Lung microvascular endothelial cell (primary cell): ENCODE measurements around the gene P2RY2. TPM values are rescaled to one million over a fixed set of nuclear protein-coding genes. Genes with fewer than 3 reads are reported as not detected.
"Not testable (repeated sequence)": the region's sequence is repeated elsewhere in the genome, so short reads cannot be mapped to it uniquely, and the experiment has no call there.

Source experiments
- DNase-seq, 2 donors: peaks; one replicate each; pipeline versions ENCODE4 v3.0.0 to v3.0.0-alpha.2; 2010; ENCODE audit warnings: low read depth in 2 of 2
- total RNA-seq: library from RNA; depleted of rRNA; stranded (reverse); fragments of >200 nt; gene quantifications from 2 replicates; pipeline ENCODE4 v1.2.1, GENCODE V29; 2014

Gene P2RY2
- total RNA-seq, 1 donor from 2014 or later, result 0.20 TPM

DNA sequence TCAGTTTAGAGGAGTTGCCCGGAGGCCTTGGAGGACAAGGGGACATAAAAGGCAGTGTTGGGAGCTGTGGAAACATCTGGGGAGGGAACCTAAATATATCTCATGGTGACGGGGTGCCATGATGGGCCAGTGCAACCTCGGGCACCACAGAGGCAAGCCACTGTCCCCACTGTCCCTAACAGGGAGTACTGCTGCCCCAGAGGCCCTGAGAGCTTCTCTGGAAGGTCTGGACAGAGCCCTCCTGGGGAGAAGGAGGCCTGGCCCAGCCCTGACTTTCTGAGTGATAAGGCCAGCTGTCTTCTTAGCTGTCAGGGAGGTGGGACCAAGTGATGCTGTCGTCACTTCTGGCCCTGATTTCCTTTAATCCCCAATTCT lies 48.6 kb downstream of the P2RY2 start:
- DNase-seq, result no peak

DNA sequence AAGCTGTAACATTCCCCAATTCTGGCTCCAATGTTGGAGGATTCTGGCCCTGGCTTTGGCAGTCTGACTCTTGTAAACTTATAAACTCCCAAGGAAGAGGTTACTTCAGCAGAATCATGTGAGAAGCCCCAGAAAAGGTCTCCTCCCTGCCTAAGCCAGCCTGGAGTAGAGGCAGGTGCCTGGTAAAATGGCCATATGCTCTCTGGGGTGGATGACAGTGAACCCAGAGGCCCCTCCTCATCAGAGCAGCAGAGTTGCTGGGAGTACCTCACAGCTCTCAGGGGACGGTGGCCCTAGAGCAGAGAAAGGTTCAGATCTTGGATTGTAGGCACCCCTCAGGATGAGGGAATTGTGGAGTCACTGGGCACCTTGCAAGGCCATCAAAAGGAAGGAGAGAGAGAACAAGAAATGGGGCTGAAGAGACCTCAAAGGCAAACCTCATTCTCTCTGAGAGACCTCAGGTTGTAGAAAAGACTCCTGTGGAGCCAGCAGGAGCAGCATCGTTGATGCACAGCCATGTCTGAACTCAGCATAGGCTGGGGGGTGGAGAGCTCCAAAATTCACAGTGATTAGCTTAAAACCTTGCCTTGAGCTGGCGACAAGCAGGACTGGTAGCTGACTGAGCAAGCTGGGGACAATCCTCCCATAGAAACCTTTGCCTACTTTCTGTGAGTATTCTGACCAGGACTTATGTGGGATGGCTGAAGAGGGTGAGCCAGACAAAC lies 49.2 kb downstream of the P2RY2 start:
- no peak for DNase-seq

- no peak for DNase-seq
These were observed 49.9 kb downstream of the P2RY2 start for GRCh38 chr11:73267906-73268540.

DNA sequence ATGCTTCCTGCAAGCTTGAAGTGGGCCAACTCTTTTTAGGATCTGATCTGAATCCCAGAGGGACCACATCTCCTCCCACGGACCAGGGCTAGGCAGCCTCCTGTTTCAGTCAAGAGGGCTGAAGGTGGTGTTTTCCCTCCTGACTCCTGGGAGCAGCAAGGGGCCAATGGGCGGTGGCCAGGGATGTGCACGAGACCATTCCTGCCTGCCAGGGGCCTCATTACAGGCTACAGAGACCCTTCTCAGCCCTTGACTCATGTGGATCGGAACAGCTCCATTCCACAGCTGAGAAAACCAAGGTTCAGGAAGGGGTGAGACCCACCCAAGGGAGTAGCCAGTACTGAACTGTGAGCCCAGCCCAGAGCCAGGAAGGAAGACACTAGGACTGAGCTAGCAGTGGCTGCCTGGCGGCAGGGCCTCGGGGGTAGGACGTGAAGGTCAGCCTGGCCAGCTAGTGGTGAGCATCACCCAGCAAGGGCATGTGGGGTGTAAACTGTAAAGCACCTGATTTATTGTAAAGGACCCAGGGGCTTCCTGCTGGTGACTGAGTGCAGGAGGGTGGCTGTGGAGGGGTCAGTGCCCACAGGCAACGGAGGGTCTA lies 50.7 kb downstream of the P2RY2 start:
- no peak for DNase-seq

DNA sequence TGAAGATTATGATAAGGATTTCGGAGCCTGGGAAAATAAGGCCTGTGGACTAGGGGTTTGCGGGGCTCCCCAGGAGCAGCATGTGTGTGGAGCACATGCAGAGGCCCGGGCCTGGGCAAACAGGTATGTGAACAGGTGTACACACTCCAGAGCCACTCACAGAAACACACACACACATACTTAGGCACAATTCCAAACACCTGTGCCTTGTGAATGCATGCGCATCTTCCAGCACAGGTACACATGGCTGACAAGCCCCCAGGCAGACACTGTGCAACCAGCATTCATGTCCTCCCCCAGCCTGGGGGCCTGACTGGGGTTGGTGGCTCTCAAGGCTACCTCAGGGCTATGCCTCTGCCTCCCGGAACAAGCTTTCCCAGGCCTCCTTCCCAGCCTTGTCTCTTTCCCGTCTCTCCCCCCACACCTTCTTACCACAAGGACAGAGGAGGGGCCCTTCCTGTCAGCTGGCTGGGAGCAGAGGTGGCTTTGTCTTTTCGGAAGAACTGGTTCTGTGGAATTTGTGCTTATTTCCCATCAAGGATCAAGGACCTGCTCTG lies 51.5 kb downstream of the P2RY2 start:
- DNase-seq, result no peak

GRCh38 chr11:73270016-73270854 lies 52.2 kb downstream of the P2RY2 start:
- no peak for DNase-seq

DNA sequence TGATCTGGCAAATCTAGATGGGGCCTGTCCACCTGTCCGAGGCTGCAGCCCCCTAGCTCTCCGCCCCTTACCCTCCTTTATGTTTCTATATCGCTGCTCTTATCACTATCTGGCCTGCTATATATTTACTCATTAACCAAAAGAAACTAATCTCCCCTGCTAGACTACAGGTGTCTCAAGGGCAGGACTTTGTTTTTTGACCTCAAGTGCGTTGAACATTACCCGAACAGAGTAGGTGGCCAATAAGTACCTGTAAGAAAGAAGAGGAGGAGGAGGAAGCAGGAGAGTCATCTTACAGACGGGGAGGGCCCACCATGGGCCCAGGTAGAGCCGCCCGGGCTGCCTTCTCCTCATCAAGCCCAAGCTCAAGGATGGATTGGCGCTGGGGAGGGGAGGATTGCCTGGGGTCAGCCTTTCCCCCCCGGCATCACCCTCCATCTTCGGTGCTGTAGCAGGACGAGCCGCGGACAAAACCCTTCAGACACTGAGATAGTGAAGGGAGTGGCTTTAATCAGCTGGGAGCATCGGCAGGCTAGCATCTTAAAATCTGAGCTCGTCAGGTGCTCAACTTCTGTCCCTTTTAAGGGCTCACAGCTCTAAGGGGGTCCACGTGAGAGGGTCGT lies 52.9 kb downstream of the P2RY2 start:
- DNase-seq, result no peak

DNA sequence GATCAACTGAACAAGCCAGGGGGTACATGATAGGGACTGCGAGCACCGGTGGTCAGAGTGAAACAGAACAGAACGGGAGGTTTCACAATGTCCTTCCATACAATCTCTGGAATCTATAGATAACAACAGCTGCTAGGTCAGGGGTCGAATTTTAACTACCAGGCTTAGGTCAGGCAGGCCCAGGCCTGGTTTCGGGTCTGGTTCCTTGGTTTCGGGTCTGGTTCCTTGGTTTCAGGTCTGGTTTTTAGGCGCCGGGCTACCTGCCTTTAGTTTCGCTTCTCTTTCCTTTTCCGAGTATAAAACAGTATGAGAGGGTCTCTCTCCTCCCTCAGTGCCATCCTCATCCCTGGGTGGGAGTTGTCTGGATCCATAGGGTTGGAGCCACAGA lies 53.4 kb downstream of the P2RY2 start:
- not testable (repeated sequence) for DNase-seq

DNA sequence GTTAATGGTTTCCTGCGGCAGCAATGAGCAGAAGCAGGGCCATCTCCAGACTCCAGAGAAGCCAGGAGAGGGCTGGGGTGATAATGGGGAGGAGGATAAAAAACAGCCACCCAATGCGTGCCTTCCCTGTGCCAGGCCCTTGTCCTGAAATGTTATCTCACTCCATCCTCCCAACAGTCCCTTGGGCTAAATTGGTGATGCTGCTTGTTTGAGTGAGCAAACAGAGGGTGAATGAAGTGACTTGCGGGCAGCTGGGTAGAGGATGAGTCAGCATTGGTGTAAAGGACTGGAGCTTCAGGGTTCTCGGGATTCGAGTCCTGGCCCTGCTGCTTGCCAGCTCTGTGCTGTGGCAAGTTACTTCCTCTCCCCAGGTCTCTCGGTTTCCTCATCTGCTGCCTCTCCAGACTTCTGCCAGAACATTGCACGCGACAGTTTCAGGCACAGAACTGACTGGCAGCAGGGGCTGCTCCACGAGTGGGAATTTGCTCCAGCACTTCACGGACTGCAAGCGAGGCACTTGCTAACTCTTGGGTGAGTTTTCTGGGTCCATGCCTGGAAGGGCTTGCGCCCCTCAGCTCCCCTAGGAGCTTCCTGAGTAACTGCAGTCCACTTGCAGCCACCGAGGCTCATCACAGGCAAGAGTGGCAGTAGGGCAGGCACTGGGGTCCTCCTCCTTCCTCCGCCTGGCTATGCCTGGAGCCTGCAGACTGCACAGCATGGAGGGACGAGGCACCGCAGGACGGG lies 54.0 kb downstream of the P2RY2 start, which contains the start of gene P2RY6:
TSS of gene P2RY6 (plus strand) at position 403 of the 744 bp plus-strand sequence. CDS start 24,181 bp downstream, outside the sequence.
- peak in 1 of 2 donors; percentile 37 for DNase-seq

DNA sequence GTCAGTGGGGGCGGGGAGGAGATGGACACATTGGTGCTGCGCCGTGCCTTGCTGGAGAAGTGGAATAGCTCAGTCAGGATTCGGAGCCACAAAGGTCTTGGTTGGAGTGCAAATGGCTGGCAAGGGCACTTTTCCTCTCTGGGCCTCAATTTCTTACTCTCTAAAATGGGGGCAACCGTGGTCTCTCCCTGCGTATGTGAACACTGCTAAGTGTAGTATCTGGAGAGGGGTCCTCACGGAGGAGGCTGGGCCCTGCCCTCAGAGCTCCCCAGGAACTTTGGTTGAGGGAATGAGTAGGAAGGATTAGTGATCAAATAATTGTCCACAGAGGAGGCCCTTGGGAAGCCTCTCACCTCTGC lies 54.6 kb downstream of the P2RY2 start:
- no peak for DNase-seq

- no peak for DNase-seq
These were observed 55.3 kb downstream of the P2RY2 start for GRCh38 chr11:73273222-73273895.

GRCh38 chr11:73274191-73274590 lies 56.1 kb downstream of the P2RY2 start:
- DNase-seq, result not testable (repeated sequence)

- DNase-seq, result no peak
These were observed 56.8 kb downstream of the P2RY2 start for GRCh38 chr11:73274722-73275380.

DNA sequence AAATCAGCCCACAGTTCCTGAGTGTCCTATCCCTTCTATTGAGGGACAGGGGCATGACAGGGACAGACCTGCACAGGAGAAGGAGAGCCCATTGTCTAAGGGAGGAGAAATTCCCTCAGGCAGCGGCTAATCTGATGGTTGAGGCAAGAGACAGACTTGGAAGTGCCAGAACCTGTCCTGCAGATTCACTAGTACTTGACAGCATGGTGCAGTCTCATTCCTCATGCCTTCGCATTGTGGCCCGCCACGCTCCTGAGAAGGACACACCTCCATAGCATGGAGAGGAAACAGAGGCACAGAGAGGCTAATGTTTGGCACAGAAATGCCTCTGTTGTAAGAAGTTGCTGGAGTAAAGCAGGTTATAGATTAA lies 57.3 kb downstream of the P2RY2 start:
- DNase-seq, result no peak

- no peak for DNase-seq
These were observed 59.4 kb downstream of the P2RY2 start for GRCh38 chr11:73277467-73277866.

DNA sequence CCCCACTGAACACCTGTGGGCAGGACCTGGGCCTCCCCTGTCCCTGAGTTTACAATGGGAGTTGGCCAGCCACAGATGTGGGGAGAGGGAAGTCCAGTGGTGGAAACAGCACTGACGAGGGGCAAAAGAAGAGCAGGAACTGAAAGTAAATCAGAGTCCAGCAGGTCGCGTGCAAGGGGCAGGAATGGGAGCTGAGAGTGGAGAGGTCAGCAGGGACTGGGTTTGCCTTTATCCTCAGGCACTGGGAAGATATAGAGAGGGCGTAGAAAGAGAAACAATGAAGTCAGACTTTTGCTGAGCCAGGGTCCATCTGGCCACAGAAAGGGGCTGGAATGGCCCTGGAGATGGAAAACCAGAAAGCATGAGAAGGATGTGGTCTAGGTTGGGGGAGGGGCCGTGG lies 62.5 kb downstream of the P2RY2 start:
- no peak for DNase-seq

DNA sequence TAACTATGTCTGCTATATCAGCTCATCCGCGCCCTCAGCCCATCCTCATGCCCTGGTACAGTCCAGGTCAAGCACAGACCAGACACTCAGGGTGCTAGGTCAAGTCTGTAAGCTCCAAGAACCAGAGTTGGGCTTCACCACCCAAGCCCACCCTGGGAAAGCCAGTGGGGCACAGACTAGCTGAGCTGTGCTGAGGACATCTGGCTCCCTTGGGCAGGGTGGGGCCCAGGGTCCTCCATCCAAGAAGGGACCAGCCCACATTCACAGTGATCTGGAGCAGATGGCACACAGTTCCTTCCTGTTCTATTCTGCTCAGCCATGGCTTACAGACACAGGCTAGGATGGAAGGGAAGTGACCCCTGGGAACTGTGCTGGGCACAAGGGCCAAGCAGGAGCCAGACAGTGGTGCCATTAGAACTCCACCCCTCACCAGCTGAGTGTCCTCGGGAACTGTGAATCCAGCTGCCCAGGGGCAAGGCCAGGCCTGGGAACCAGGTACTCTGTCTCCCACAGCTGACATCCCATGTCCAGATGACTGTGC lies 63.2 kb downstream of the P2RY2 start:
- DNase-seq, result no peak

- no peak for DNase-seq
These were observed 63.9 kb downstream of the P2RY2 start for GRCh38 chr11:73281796-73282660.
